ENCODE measurements around the gene NT5M.
"Not testable (repeated sequence)": the region's sequence is repeated elsewhere in the genome, so short reads cannot be mapped to it uniquely, and the experiment has no call there.

The NT5M gene

GRCh38 chr17:17303010-17303846, at the start of gene NT5M:
TSS of gene NT5M (plus strand) at chr17:17303373. CDS start at chr17:17303551, 178 bp downstream.
- peak; percentile 88 for DNase-seq

- DNase-seq, result no peak
Measured at GRCh38 chr17:17253406-17253805, 49.8 kb upstream of the NT5M start.

- DNase-seq, result no peak
Measured at GRCh38 chr17:17254036-17254435, 49.1 kb upstream of the NT5M start.

GRCh38 chr17:17255689-17256088, 47.5 kb upstream of the NT5M start:
- DNase-seq, result not testable (repeated sequence)

GRCh38 chr17:17256316-17256715, 46.9 kb upstream of the NT5M start:
- no peak for DNase-seq

- DNase-seq, result no peak
Measured at GRCh38 chr17:17258011-17258410, 45.2 kb upstream of the NT5M start.

- DNase-seq, result no peak
Measured at GRCh38 chr17:17258998-17259397, 44.2 kb upstream of the NT5M start.

- no peak for DNase-seq
Measured at GRCh38 chr17:17264430-17264829, 38.7 kb upstream of the NT5M start.

GRCh38 chr17:17269926-17270773, 33.0 kb upstream of the NT5M start:
- no peak for DNase-seq

- no peak for DNase-seq
Measured at GRCh38 chr17:17275971-17276370, 27.2 kb upstream of the NT5M start.

- DNase-seq, result not testable (repeated sequence)
Measured at GRCh38 chr17:17277431-17277830, 25.7 kb upstream of the NT5M start.

- no peak for DNase-seq
Measured at GRCh38 chr17:17279316-17279715, 23.9 kb upstream of the NT5M start.

GRCh38 chr17:17280613-17281549, 22.3 kb upstream of the NT5M start, which contains the start of gene COPS3:
TSS of gene COPS3 (minus strand) at chr17:17281246. CDS start at chr17:17281186, 60 bp downstream.
- peak; percentile 97 for DNase-seq

- DNase-seq, result no peak
Measured at GRCh38 chr17:17285951-17286350, 17.2 kb upstream of the NT5M start.

GRCh38 chr17:17289086-17289485, 14.1 kb upstream of the NT5M start:
- no peak for DNase-seq

GRCh38 chr17:17289701-17290100, 13.5 kb upstream of the NT5M start:
- no peak for DNase-seq

GRCh38 chr17:17295141-17295540, 8.0 kb upstream of the NT5M start:
- no peak for DNase-seq

GRCh38 chr17:17297217-17297616, 6.0 kb upstream of the NT5M start:
- no peak for DNase-seq

GRCh38 chr17:17298108-17298507, 5.1 kb upstream of the NT5M start:
- DNase-seq, result no peak

- no peak for DNase-seq
Measured at GRCh38 chr17:17300624-17301568, 2.3 kb upstream of the NT5M start.

- not testable (repeated sequence) for DNase-seq
Measured at GRCh38 chr17:17301659-17302058, 1.5 kb upstream of the NT5M start.
